LNCAP (cell line): ENCODE measurements around the gene PTPRN2.

Experiments used
- TF ChIP-seq, protein P1 (sequence below): fragments of 450-650 bp; IDR thresholded peaks from 2 replicates; pipeline ENCODE4 v1.5.1; 2017; ENCODE audit warnings: mild to moderate bottlenecking

PTPRN2 gene

GRCh38 chr7:157657741-157658740 is 929.6 kb downstream of the PTPRN2 start:
- TF ChIP-seq, protein P1, sequence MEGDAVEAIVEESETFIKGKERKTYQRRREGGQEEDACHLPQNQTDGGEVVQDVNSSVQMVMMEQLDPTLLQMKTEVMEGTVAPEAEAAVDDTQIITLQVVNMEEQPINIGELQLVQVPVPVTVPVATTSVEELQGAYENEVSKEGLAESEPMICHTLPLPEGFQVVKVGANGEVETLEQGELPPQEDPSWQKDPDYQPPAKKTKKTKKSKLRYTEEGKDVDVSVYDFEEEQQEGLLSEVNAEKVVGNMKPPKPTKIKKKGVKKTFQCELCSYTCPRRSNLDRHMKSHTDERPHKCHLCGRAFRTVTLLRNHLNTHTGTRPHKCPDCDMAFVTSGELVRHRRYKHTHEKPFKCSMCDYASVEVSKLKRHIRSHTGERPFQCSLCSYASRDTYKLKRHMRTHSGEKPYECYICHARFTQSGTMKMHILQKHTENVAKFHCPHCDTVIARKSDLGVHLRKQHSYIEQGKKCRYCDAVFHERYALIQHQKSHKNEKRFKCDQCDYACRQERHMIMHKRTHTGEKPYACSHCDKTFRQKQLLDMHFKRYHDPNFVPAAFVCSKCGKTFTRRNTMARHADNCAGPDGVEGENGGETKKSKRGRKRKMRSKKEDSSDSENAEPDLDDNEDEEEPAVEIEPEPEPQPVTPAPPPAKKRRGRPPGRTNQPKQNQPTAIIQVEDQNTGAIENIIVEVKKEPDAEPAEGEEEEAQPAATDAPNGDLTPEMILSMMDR, result no peak

DNA sequence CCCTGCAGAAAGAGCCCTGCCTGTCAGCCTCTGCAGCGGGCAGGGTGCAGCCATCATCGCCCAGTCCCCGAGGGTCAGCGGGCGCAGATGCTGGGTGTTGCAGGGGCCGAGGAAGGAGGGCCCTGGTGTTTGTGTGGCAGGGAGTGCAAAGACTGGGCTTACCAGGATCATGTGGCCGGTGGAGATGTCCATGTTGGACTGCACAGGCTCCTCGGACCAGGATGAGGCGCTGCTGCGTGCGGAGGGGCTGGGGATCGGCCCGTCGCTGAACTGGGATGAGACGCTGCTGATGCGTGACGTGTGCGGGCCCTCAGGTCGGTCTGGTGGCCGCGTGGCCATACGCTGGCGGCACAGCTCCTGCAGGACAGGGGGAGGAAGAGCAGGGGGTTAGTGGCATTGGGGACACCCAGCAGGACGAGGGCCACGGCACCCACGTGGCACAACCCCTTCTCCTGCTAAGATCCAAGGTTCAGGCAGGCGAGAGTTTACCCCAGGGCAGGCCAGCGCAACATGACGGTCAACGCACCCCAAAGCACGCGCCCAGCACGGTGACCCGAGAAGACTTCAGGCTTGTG is 931.3 kb downstream of the PTPRN2 start:
- TF ChIP-seq, protein P1, result no peak

DNA sequence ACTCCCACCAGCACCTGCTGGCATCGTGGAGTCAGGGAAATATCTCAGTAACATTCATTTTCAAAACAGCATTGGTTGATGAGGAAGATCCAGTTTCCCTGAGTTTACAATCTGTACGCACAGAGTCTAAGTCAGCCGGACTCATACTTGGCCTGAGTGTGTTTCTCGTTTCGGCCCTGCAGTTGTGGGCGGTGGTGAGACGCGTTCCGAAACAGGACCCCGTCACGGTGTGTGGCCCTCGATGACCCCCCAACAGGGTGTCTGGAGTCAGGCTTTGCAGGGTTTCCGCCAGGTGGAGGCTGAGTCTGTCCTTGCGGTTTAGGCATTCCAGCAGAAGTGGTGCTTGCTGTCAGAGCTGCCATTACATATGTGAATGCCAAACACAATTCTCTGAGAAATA is 933.3 kb downstream of the PTPRN2 start:
- TF ChIP-seq, protein P1, result no peak

DNA sequence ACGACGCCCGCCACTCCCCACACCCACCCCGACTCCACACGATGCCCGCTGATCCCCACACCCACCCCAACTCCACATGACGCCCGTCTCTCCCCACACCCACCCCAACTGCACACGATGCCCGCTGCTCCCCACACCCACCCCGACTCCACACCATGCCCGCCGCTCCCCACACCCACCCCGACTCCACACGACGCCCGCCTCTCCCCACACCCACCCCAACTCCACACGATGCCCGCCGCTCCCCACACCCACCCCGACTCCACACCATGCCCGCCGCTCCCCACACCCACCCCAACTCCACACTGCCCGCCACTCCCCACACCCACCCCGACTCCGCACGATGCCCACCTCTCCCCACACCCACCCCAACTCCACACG is 933.8 kb downstream of the PTPRN2 start:
- TF ChIP-seq, protein P1, result no peak

GRCh38 chr7:157652954-157653826 is 934.4 kb downstream of the PTPRN2 start:
- TF ChIP-seq, protein P1, result no peak

GRCh38 chr7:157652161-157652953 is 935.3 kb downstream of the PTPRN2 start:
- TF ChIP-seq, protein P1, result no peak
